Measurements from ENCODE around the gene NCAM1. TPM values are rescaled to one million over a fixed set of nuclear protein-coding genes. Genes with fewer than 3 reads are reported as not detected.

NCAM1 gene
- total RNA-seq, 2 donors from 2014 or later = 225 to 229 TPM

GRCh38 chr11:113151521-113151920 lies 190.3 kb downstream of the NCAM1 start:
- Histone ChIP-seq H3K4me1 (peaks cover 0 to 16% of the 10 kb centered on the region in 2 donors), H3K4me3 (no peak overlapping the region), H3K27ac (no peak overlapping the region), H3K27me3 (no peaks in the 10 kb centered on the region), H3K9me3 (no peaks in the 10 kb centered on the region), H3K36me3 (no peaks in the 10 kb centered on the region)
- TF ChIP-seq, protein P1, sequence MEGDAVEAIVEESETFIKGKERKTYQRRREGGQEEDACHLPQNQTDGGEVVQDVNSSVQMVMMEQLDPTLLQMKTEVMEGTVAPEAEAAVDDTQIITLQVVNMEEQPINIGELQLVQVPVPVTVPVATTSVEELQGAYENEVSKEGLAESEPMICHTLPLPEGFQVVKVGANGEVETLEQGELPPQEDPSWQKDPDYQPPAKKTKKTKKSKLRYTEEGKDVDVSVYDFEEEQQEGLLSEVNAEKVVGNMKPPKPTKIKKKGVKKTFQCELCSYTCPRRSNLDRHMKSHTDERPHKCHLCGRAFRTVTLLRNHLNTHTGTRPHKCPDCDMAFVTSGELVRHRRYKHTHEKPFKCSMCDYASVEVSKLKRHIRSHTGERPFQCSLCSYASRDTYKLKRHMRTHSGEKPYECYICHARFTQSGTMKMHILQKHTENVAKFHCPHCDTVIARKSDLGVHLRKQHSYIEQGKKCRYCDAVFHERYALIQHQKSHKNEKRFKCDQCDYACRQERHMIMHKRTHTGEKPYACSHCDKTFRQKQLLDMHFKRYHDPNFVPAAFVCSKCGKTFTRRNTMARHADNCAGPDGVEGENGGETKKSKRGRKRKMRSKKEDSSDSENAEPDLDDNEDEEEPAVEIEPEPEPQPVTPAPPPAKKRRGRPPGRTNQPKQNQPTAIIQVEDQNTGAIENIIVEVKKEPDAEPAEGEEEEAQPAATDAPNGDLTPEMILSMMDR (IDR thresholded peaks at IDR 0.05) = no peak
- DNase-seq (ENCODE audit: low spot score) = no peak

- no peak overlapping the region for H3K4me3 ChIP-seq
- TF ChIP-seq, protein P1 (IDR thresholded peaks at IDR 0.05) = no peak
Observed at GRCh38 chr11:113152500-113152899, 191.3 kb downstream of the NCAM1 start.

DNA sequence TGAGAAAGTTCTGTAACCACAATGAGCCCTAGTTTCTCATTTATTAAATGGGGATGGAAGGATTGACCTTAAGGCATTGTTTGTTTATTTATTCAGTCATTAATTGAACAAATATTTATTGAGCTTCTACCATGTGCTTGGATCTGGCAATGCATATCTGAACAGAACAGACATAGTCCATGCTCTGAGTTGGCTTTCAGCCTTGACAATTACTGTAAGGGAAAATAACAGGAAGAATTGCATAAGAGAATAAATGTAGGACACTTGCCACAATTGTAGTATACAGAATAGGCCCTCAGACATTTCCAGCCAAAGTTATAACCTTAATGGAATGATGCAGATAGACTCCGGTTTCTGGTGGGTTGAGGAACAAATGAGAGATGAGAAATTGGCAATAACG lies 192.6 kb downstream of the NCAM1 start:
- H3K9me3 ChIP-seq = no peaks in the 10 kb centered on the region
- TF ChIP-seq, protein P1 (IDR thresholded peaks at IDR 0.05) = no peak
- no peak overlapping the region for H3K27ac ChIP-seq
- no peaks in the 10 kb centered on the region for H3K36me3 ChIP-seq
- H3K27me3 ChIP-seq = no peaks in the 10 kb centered on the region
- H3K4me3 ChIP-seq = no peak overlapping the region
- H3K4me1 ChIP-seq = peaks cover 0 to 6% of the 10 kb centered on the region in 2 donors
- no peak for DNase-seq (ENCODE audit: low spot score)

More at GRCh38 chr11:113152500-113152899, 191.3 kb downstream of the NCAM1 start:
- Histone ChIP-seq H3K4me1 (peaks cover 0 to 9% of the 10 kb centered on the region in 2 donors), H3K9me3 (no peaks in the 10 kb centered on the region), H3K27ac (no peak overlapping the region), H3K36me3 (no peaks in the 10 kb centered on the region), H3K27me3 (no peaks in the 10 kb centered on the region)
- DNase-seq (ENCODE audit: low spot score) = no peak

- Histone ChIP-seq H3K4me3 (no peak overlapping the region), H3K36me3 (no peaks in the 10 kb centered on the region), H3K27me3 (no peaks in the 10 kb centered on the region), H3K4me1 (peaks cover 0 to 44% of the 10 kb centered on the region in 2 donors), H3K9me3 (no peaks in the 10 kb centered on the region), H3K27ac (peak overlapping the region in 1 of 2 donors; percentile 10)
- TF ChIP-seq, protein P1 (IDR thresholded peaks at IDR 0.05) = no peak
- DNase-seq (ENCODE audit: low spot score) = peak; percentile 71
Observed at GRCh38 chr11:113159988-113160807, 199.0 kb downstream of the NCAM1 start.

GRCh38 chr11:113160808-113161124 lies 199.5 kb downstream of the NCAM1 start:
- Histone ChIP-seq H3K9me3 (no peaks in the 10 kb centered on the region), H3K36me3 (no peaks in the 10 kb centered on the region), H3K27me3 (no peaks in the 10 kb centered on the region), H3K4me1 (peaks cover 0 to 44% of the 10 kb centered on the region in 2 donors), H3K4me3 (no peak overlapping the region), H3K27ac (peak overlapping the region in 1 of 2 donors; percentile 10)
- DNase-seq (ENCODE audit: low spot score) = no peak
- TF ChIP-seq, protein P1 (IDR thresholded peaks at IDR 0.05) = no peak
